Renal cortex interstitium (tissue), 15 donors: ENCODE data around the gene SLA2. TPM values are rescaled to one million over a fixed set of nuclear protein-coding genes. Genes with fewer than 3 reads are reported as not detected.
A peak's percentile ranks its signal among the peaks of the same experiment; 100 is the strongest.
"Not testable (repeated sequence)": the region's sequence is repeated elsewhere in the genome, so short reads cannot be mapped to it uniquely, and the experiment has no call there.

Experiments used
- DNase-seq, 11 donors: peaks; one replicate each; pipeline ENCODE4 v3.0.0-alpha.2; 2013; ENCODE audit warnings: low read depth in 9 of 11, low spot score in 4 of 11; ENCODE audit errors: extremely low read depth in 1 of 11
- long read RNA-seq, 16 experiments: transcript quantifications; one replicate each; lab custom pipeline, GENCODE V29; 2026
- polyA plus RNA-seq, 3 donors: library from polyadenylated mRNA; unstranded; fragments of 120-200 nt; gene quantifications; one replicate each; pipeline ENCODE4 v1.2.1, GENCODE V29; 2013; ENCODE audit not compliant: insufficient read length in 3 of 3

Gene SLA2, protein sequence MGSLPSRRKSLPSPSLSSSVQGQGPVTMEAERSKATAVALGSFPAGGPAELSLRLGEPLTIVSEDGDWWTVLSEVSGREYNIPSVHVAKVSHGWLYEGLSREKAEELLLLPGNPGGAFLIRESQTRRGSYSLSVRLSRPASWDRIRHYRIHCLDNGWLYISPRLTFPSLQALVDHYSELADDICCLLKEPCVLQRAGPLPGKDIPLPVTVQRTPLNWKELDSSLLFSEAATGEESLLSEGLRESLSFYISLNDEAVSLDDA
- polyA plus RNA-seq: under 1 TPM; 0.53 to 0.62 (median 0.55) TPM
- long read RNA-seq, donor 1: 0 reads
- long read RNA-seq, donor 2: 0 reads
- long read RNA-seq, donor 3: 0 reads
- long read RNA-seq, donor 4: 0 reads
- long read RNA-seq, donor 5: 0 reads
- long read RNA-seq, donor 6: 0 reads
- long read RNA-seq, donor 7: 0 reads
- long read RNA-seq, donor 8: 0 reads
- long read RNA-seq, donor 9: 0 reads
- long read RNA-seq, donor 10: 0 reads
- long read RNA-seq, donor 11: 0 reads
- long read RNA-seq, donor 12, partial matches to known transcripts: 0 of 1 reads
- long read RNA-seq, donor 12, other reads (novel, unspliced or antisense): 0 of 1 reads
- long read RNA-seq, donor 13: 0 reads
- long read RNA-seq, donor 14: 0 reads
- long read RNA-seq, donor 15: 0 reads
- long read RNA-seq, donor 16: 0 reads

DNA sequence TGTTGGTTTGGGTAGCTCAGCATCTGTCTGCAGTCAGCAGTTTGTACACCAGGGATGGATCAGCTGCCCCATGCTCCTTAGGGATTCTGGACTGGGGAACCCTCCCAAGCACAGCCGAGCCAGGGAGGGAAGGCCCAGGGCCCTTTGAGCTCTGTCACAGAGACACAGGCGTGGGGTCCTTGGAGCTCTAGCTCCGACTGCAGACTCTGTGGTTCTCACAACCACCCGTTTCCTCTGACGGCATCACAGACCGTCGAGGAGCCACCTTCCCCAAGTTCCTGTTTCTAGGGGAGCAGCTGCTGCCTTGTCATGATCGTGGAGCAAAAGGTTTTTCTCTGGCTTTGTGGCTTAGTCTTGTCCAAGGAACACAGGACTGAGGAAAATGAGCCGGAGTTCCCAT is at the start of gene SLA2:
TSS of gene SLA2 (minus strand) at position 199 of the 400 bp plus-strand sequence. CDS start 4,861 bp downstream, outside the sequence.
- no peak for DNase-seq

- not testable (repeated sequence) for DNase-seq
Observed at GRCh38 chr20:36695467-36695866, 49.5 kb upstream of the SLA2 start.

DNA sequence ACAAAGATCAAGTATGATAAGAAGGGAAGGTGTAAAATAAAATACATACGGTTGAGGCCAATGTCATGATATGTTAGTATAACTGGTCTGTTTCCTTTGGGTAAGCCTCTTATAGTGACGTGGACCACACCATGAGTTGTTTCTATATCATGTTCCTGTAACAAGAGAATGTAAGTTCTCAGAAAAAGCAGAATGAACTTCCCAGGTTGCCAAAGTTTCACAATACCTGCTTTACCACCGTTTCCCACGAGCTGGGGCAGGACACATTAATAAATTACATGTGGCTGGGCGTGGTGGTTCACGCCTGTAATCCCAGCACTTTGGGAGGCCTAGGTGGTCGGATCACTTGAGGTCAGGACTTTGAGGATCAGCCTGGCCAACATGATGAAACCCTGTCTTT is 42.6 kb upstream of the SLA2 start:
- no peak for DNase-seq

DNA sequence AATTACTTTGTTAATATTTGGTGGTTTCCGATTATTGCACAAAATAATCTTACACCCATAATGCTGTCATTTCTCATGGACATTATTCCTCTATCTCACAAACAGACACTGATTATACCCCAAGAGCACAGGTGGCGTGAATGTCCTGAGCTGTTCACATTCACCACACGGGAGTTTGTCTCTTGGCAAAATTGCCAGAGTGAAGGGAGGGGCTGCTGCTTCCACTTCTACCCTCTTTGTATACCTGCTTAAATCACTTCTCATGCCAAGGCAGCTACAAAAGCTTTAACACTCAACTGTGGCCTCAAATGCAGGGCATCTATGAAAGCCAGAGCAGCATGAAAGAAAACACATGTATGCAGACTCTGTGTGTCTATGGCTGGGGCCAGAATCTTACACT is 41.9 kb upstream of the SLA2 start:
- DNase-seq: no peak

DNA sequence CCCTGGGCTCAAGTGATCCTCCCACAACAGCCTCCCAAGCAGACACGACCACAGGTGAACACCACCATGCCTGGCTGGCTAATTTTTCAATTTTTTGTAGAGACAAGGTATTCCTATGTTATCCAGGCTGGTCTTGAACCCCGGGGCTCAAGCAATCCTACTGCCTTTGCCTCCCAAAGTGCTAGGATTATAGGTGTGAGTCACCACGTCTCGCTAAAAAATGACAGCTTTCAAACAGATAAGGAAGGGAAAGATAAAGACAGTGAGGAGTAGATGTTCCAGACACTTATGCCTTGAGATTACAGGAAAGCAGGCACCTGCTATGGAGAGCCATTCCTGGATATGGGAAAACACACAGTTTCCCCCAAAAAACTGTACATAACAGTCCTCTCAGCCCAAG is 40.9 kb upstream of the SLA2 start:
- no peak for DNase-seq

DNA sequence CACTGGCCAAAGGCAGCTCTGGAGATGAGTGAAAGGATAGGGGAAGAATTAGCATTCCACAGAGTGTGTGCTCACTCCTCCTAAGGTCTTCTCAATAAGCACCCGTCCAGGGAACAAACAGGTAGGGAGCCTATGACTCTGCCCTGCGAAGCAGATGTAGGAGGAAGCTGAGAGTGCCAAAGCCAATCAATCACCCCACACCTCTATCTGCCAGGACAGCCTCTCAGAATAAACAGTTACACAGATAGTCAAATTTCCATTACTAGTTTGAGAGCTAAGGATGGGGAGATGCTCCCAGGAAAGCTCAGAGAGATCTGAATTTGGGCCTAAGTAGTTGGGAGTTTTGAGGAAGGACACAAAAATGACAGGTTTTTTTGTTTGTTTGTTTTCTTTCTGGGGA is 40.5 kb upstream of the SLA2 start:
- no peak for DNase-seq

GRCh38 chr20:36684747-36685146 is 38.8 kb upstream of the SLA2 start:
- DNase-seq: no peak

GRCh38 chr20:36682311-36682710 is 36.3 kb upstream of the SLA2 start:
- no peak for DNase-seq

DNA sequence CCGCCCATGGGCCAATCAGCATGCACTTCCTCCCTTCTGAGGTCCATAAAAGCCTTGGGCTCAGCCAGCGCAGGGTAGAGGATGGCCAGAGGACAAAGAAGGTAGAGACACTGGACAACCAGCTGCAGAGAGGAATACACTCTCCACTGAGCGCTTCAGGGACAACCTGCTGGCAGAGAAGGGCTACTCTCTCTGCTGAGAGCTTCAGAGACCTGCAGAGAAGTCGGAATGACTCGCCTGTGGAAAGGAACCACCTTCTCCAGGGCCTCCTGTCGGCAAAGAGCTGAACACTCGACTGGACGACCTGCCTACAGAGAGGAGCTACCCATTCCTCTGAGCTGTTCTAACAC is 31.4 kb upstream of the SLA2 start:
- no peak for DNase-seq

DNA sequence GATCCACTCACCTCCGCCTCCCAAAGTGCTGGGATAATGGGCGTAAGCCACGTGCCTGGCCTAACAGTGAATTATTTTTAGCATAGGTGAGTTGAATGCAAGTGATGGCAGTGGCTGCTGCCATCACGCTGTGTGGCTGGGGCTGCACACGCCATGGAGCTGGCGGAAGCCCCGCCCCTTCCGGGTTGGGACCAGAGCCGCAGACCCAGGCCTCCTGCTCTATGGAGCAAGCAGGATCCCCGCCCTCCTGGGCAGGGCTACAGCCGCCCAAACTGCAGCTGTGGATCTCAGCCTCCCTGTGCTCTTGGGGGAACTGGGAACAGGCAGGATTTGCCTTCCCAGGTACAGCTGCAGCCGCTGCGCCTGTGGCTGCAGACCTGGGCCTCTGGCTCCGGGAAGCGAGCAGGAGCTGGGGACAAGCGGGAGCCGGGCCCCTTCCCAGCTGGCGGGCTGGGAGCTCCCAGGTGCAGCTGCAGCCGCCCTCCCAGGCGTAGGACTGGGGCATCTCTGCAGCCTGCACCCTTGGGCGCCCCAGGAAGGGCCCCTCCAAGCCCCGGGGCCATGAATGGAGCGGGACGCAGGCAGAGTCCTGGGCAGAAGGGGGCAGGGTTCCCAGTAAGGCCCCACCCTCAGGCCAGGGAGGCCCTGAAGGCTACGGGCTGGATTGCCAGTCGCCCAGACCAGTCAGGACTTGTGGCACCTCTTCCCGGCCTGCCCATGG is 30.9 kb upstream of the SLA2 start:
- DNase-seq: no peak

DNA sequence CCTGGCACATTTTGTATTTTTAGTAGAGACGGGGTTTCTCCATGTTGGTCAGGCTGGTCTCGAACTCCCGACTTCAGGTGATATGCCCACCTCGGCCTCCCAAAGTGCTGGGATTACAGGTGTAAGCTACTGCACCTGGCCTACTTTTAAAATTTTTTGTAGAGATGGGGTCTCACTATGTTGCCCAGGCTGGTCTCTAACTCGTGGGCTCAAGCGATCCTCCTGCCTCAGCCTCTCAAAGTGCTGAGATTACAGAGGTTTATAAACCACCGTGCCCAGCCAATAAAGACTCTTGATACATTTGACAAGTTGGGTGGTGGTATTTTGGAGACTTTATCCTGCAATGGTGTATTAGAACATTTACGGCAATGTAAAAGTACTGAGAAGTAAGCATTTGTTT is 29.5 kb upstream of the SLA2 start:
- not testable (repeated sequence) for DNase-seq

GRCh38 chr20:36672991-36673390 is 27.0 kb upstream of the SLA2 start:
- no peak for DNase-seq

DNA sequence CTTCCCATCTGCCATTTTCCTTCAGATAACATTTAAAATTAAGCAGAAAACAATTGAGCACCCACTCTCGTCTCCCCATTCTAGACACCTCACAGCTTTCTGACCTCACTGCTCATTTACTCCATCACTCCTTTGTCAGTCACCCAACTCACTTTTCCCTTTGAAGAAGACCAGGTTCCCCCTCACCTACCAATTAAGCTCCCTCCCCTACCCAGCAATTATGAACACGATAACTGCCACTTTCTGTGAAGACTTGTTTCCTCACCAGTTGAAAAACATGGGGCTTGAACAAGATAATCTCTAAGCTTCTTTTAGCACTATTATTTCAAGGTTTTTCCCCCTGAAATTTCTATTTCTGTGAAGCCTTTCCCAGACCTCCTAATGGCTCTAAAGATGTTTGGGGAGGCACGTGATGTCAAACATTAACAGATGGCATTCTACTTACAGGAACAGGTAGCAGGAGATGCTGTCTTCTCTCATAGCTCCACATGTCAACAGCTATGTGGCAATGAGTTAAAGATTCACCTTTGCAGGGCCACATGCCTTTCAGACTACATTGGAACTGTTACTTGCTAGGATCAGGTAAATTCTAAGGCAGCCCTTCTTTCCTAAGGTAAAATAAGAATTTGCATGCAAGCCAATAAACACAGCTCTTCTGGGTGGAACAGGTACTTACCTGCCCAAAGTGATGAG is 24.8 kb upstream of the SLA2 start:
- DNase-seq: peak in 1 of 11 donors; percentile 2

GRCh38 chr20:36666181-36666740 is 20.3 kb upstream of the SLA2 start:
- no peak for DNase-seq

DNA sequence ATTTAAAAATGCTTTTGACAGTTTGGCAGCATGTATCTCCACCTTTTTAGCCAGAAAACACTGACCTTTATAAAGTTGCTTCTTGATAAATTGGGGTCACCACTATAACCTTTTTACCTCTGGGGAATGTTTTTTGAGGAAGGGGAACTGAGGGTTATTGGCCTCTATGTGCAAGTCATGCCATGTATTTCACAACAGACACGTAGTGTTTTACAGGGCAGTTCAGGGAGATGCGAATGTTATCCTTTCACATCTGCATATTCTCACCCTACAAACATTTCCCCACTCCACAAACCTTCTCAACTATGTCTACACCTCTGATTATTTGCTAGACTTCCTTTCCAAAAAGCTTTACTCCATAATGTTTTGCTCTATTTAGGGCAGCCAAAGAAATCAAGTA is 17.0 kb upstream of the SLA2 start:
- no peak for DNase-seq

DNA sequence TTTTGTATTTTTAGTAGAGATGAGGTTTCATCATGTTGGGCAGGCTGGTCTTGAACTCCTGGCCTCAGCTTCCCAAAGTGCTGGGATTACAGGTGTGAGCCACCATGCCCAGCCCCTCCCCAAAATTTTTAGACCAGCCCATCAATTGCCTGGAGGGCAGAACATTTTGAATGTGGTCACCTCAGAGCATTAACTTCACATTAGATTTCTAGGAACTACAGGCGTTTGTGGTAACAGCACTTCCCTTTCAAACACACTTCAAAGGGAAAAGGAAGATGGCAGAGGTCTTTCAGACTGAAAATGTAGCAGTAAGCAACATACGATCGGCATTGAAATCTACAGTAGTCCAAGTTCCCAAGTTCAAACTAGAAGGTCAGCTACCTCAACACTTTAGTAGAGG is 12.3 kb upstream of the SLA2 start:
- DNase-seq: no peak

DNA sequence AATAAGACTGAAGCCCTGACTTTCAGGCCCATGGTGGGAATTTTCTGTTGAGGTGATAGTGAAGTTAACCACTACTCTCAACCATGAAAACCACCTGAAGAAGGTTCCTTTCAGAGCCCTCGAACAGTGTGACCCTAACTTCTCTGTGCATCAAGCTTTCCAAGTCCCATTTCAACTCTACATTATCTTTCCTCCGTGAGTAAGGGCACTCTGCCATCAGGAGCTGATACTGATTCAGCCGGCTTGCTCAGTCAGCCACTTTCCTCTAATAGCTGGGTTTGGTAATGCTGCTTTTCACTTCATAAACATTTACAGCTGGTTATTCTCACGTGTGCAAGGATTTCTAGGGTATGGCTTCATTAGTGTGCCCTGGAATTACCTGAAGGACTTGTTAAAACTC is 10.7 kb upstream of the SLA2 start:
- no peak for DNase-seq

GRCh38 chr20:36655004-36655403 is 9.0 kb upstream of the SLA2 start:
- DNase-seq: no peak

GRCh38 chr20:36654506-36654905 is 8.5 kb upstream of the SLA2 start:
- DNase-seq: no peak
